Measurements from ENCODE around the gene PDRG1.

PDRG1 gene

DNA sequence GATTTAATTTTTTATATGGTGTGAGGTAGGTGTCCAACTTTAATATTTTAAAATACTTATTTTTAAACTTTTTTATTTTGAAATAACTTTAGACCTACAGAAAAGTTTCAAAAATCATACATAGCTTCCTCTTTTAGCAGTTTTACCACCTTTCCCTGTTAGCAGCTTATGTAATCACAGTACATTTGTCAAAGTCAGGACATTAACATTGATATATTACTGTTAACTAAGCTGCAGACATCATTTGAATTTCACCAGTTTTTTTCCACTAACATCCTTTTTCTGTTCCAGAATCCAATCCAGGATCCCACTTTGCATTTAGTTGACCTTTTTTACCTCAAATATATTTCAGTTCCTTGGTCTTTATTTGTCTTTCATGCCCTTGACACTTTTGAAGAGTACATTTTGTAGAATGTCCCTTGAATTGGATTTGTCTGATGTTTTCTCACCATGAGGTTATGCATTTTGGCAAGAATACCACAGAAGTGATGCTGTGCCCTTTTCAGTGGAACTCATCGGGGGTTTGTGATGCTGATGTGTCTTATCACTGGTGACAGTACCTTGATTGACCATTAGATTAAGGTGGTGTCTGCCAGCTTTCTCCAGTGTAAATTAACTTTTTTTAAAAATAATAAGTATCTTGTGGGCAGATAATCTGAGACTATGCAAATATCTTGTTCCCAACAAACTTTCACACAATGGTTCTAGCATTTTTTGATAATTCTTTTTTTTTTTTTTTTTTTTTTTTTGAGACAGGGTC is 48.0 kb downstream of the PDRG1 start:
- no peak for DNase-seq

GRCh38 chr20:31901615-31902014 is 50.2 kb downstream of the PDRG1 start:
- DNase-seq: peak; percentile 70

DNA sequence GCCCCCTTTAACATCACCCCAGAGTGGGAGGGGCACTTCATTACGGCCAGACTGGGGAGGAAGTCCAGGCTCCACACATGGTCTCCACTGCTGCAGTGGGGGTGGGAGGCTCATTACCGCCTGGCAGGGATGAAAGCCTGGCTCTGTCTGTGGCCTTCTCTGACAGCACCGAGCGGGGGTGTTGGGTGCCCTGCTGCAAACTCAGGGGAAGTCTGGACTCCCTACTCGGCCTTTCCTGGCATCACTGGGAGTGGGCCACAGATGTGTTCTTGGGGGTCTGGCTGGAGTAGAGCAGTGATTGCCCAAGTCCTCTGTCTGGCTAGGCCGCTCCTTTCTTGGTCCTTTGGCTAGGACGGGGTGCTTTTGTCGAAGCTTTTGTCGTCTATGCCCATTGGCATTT is 54.3 kb downstream of the PDRG1 start:
- DNase-seq: no peak

DNA sequence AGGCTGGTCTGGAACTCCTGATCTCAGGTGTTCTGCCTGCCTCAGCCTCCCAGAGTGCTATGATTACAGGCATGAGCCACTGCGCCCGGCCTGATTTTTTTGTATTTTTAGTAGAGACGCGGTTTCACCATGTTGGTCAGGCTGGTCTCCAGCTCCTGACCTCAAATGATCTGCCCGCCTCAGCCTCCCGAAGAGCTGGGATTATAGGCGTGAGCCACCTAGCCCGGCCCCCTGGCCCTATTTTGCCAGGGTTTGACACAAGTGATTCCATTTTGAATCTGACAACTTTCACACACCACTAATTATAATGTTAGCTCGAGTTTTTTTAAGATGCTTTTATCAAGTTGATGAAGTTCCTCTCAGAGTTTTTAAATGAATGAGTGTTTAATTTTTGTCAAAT is 55.8 kb downstream of the PDRG1 start:
- DNase-seq: no peak

DNA sequence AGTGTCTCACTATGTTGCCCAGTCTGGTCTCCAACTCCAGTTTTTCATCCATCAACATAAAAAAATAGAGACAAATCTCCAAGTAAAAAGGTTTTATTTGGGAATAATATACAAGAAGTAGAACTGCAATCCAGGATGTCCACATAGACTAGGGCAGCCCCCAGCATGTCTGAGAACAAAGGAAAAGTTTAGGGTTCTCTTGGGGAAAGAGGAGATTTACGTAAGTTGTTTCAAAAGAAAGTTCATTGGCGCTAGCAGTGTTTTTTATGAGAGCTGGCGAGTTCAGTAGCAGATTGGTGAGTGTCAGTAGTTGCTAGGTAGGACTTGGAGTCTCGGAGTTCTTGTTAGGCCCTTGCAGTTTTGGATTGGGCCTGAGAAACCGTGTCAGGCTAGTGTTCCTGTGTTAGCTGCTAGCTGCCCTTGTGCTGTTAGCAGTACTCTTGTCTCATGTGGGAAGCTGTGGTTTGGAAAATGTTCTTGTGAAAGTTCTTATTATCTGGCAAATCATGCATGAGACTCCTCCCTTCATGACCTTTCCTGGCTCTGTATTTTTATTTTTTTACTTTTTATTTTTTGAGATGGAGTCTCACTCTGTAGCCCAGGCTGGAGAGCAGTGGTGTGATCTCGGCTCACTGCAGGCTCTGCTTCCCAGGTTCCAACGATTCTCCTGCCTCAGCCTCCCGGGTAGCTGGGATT is 56.7 kb downstream of the PDRG1 start:
- DNase-seq: no peak
